Measurements from ENCODE around the gene ENPP1. TPM values are rescaled to one million over a fixed set of nuclear protein-coding genes. Genes with fewer than 3 reads are reported as not detected.
A peak's percentile ranks its signal among the peaks of the same experiment; 100 is the strongest.

Gene ENPP1
- total and polyA plus RNA-seq, 11 donors = 0.60 to 4.2 (median 1.6) TPM

GRCh38 chr6:131807321-131807643 lies 538 bp upstream of the ENPP1 start:
- no peak for ATAC-seq
- DNase-seq = no peak
- H3K4me1 ChIP-seq = peaks cover 0 to 20% (median 5%) of the 10 kb centered on the region in 12 donors

GRCh38 chr6:131808460-131809269 lies 845 bp downstream of the ENPP1 start:
- no peak for TF ChIP-seq POLR2A (IDR thresholded peaks at IDR 0.05)
- TF ChIP-seq CTCF (IDR thresholded peaks at IDR 0.05) = no peak
- no peaks in the 10 kb centered on the region for H3K36me3 ChIP-seq
- H3K4me3 ChIP-seq = peak overlapping the region; percentile 55 to 92 (median 72)
- DNase-seq (no peak), ATAC-seq (no peak)
- H3K4me1 ChIP-seq = peaks cover 0 to 20% (median 5%) of the 10 kb centered on the region in 12 donors
- H3K27ac ChIP-seq = peak overlapping the region in 10 of 12 donors; percentile 46 to 78 (median 67)
- intact Hi-C loops (cut with DNase I) = no loop called here
- 34 to 42% (median 38%) methylated on average over 12 of the region's 12 CpGs for WGBS, 4 donors
- H3K9me3 ChIP-seq = no peaks in the 10 kb centered on the region
- peaks cover 0 to 19% (median 0%) of the 10 kb centered on the region in 9 donors for H3K27me3 ChIP-seq

More at GRCh38 chr6:131807321-131807643, 538 bp upstream of the ENPP1 start:
- TF ChIP-seq CTCF (IDR thresholded peaks at IDR 0.05) = no peak
- TF ChIP-seq POLR2A (IDR thresholded peaks at IDR 0.05) = no peak
- H3K4me3 ChIP-seq = peak overlapping the region; percentile 15 to 92 (median 70)
- intact Hi-C loops (cut with DNase I) = no loop called here
- peaks cover 0 to 19% (median 0%) of the 10 kb centered on the region in 9 donors for H3K27me3 ChIP-seq
- 4 to 6% (median 5%) methylated on average over 17 of the region's 17 CpGs for WGBS, 4 donors
- H3K27ac ChIP-seq = peak overlapping the region in 11 of 12 donors; percentile 26 to 82 (median 63)
- no peaks in the 10 kb centered on the region for H3K36me3 ChIP-seq
- no peaks in the 10 kb centered on the region for H3K9me3 ChIP-seq

- H3K4me1 ChIP-seq = peaks cover 0 to 13% (median 5%) of the 10 kb centered on the region in 12 donors
- no peak overlapping the region for H3K27ac ChIP-seq
- H3K27me3 ChIP-seq = peaks cover 0 to 19% (median 0%) of the 10 kb centered on the region in 9 donors
- WGBS, 4 donors = 55 to 64% (median 61%) methylated on average over 3 of the region's 3 CpGs
- intact Hi-C loops (cut with DNase I) = no loop called here
- no peak for TF ChIP-seq CTCF (IDR thresholded peaks at IDR 0.05)
- no peak for TF ChIP-seq POLR2A (IDR thresholded peaks at IDR 0.05)
- no peak for ATAC-seq
- no peaks in the 10 kb centered on the region for H3K36me3 ChIP-seq
- no peak overlapping the region for H3K4me3 ChIP-seq
- no peaks in the 10 kb centered on the region for H3K9me3 ChIP-seq
- DNase-seq = no peak
Observed at GRCh38 chr6:131811500-131811899, 3.7 kb downstream of the ENPP1 start.

GRCh38 chr6:131813991-131814390 lies 6.2 kb downstream of the ENPP1 start:
- WGBS, 4 donors = 75 to 89% (median 84%) methylated on average over 3 of the region's 3 CpGs
- no peak for ATAC-seq
- H3K36me3 ChIP-seq = no peaks in the 10 kb centered on the region
- peaks cover 0 to 2% (median 0%) of the 10 kb centered on the region in 12 donors for H3K4me1 ChIP-seq
- no peaks in the 10 kb centered on the region for H3K9me3 ChIP-seq
- H3K4me3 ChIP-seq = no peak overlapping the region
- H3K27ac ChIP-seq = no peak overlapping the region
- intact Hi-C loops (cut with DNase I) = no loop called here
- no peak for TF ChIP-seq CTCF (IDR thresholded peaks at IDR 0.05)
- no peak for TF ChIP-seq POLR2A (IDR thresholded peaks at IDR 0.05)
- H3K27me3 ChIP-seq = peaks cover 0 to 12% (median 0%) of the 10 kb centered on the region in 9 donors
- DNase-seq = no peak

All from heart left ventricle (tissue), 16 donors.